Measurements from ENCODE around the gene MYO3A.
"Not testable (repeated sequence)": the region's sequence is repeated elsewhere in the genome, so short reads cannot be mapped to it uniquely, and the experiment has no call there.

MYO3A gene

GRCh38 chr10:25982107-25982506 lies 48.1 kb downstream of the MYO3A start:
- DNase-seq (ENCODE audit: low read depth in 2 of 2, low spot score in 1 of 2), result no peak

DNA sequence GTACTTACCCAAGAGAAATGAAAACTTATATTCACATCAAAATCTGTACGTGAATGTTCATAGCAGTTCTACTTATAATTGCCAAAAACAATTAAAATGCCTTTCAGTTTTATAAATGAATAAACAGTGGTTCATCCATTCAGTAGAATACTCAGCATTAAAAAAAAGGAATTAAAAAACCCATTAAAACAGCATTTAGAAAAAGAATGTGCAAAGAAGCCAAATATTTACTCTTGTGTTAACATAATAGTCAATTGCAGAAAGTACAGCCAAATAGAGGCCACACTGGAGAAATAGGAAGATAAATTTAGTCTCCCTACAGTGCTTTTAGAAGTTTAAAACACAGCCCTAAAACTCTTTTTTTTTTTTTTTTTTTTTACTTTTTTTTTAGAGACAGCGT lies 54.6 kb downstream of the MYO3A start:
- DNase-seq (ENCODE audit: low read depth in 2 of 2, low spot score in 1 of 2), result no peak

- no peak for DNase-seq (ENCODE audit: low read depth in 2 of 2, low spot score in 1 of 2)
These were observed 55.9 kb downstream of the MYO3A start for GRCh38 chr10:25989951-25990350.

DNA sequence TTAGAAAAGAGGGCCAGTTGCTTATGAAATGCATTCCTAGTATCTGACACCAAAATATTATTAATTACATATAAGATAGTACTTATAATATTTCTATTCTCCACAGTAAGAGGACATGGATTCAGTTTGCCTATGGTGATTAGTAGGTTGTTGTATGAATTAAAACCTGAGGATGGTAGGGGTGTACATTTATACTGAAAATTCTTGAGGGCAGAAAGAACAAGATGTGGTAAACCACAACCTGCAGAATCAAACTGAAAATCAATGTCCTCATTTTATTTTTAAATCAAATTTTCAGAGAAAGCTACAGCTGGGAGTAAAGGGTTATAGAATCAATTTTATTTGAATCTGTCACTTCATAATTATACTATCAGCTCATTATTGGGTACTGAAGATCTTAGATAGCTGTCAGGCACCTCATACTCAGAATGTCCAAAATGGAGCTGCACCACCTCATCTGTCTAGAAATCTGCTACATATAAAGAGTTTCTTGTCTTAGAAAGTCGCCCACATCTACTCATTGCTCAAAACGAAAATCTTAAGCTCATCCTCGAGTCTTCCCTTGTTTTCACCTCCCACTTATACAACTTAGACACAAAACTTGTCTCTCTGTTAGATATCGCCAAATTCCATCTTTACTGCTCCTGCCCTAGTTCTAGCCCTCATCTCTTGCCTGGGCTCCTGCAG lies 65.4 kb downstream of the MYO3A start:
- DNase-seq (ENCODE audit: low read depth in 2 of 2, low spot score in 1 of 2), result no peak

DNA sequence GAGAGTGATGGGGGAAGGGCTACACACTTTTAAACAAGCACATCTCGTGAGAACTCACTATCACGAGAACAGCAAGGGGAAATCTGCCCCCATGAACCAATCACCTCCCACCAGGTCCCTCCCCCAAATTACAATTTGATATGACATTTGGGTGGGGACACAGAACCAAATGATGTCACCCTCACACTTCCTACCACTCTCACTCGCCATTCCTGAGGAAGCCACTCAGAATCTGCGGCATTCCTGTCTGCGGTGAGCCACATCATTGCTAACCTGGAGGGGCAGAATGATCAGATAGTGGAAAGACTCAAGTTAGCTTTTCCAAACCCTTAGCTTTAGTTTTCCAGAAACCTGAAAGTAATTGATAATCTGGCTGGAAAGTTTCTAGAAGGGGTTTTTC lies 66.9 kb downstream of the MYO3A start:
- no peak for DNase-seq (ENCODE audit: low read depth in 2 of 2, low spot score in 1 of 2)

DNA sequence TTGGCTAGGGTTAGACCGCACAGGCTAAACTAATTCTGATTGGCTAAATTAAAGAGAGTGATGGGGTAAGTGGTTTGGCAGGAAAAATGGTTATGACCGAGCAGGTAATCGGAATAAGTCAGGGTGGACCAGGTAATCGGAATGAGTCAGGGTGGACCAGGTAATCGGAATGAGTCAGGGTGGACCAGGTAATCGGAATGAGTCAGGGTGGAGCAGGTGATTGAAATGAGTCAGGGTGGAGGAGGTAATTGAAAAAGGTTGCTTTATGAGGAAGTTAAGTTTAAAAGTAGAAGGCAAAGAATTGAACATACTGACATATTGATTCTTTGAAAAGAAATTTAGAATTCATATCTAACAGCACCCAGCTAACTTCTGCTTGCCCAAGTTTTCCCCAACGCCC lies 68.4 kb downstream of the MYO3A start:
- not testable (repeated sequence) for DNase-seq (ENCODE audit: low read depth in 2 of 2, low spot score in 1 of 2)

- no peak for DNase-seq (ENCODE audit: low read depth in 2 of 2, low spot score in 1 of 2)
These were observed 81.1 kb downstream of the MYO3A start for GRCh38 chr10:26015092-26015491.

GRCh38 chr10:26022831-26023230 lies 88.8 kb downstream of the MYO3A start:
- DNase-seq (ENCODE audit: low read depth in 2 of 2, low spot score in 1 of 2), result no peak

DNA sequence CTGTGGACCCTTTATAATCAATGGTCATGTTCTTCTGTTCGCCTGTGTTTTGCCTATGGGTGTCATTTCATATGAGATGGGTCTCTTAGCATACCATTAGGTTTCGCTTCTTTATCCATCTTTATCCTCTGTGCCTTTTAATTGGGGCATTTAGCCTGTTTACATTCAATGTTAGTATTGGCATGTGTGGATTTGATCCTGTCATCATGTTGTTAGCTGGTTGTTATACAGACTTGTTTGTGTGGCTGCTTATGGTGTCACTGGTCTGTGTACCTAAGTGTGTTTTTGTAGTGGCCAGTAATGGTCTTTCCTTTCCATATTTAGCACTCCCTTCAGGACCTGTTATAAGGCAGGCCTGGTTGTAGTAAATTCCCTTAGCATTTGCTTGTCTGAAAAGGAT lies 90.3 kb downstream of the MYO3A start:
- DNase-seq (ENCODE audit: low read depth in 2 of 2, low spot score in 1 of 2), result no peak

- DNase-seq (ENCODE audit: low read depth in 2 of 2, low spot score in 1 of 2), result no peak
These were observed 91.5 kb downstream of the MYO3A start for GRCh38 chr10:26025523-26025922.

GRCh38 chr10:26029858-26030257 lies 95.8 kb downstream of the MYO3A start:
- DNase-seq (ENCODE audit: low read depth in 2 of 2, low spot score in 1 of 2), result no peak

DNA sequence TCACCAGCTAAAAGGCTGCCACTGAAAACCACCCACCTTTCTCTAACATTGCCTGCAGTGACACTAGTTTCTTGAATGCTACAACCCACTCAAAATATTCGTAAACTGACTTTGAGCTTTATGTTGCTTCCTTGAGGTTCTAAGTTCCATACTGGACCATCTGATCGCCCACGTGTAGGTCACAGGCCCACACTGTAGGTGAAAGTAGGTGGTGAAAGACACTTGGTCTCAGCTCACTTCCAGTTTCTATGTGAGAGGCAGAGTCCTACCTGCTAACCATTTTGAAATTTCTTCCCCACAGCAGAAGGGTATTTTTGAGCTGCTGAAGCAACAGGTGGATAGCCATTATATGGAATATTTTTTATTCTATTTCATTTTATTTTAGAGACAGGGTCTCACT lies 97.3 kb downstream of the MYO3A start:
- DNase-seq (ENCODE audit: low read depth in 2 of 2, low spot score in 1 of 2), result no peak

DNA sequence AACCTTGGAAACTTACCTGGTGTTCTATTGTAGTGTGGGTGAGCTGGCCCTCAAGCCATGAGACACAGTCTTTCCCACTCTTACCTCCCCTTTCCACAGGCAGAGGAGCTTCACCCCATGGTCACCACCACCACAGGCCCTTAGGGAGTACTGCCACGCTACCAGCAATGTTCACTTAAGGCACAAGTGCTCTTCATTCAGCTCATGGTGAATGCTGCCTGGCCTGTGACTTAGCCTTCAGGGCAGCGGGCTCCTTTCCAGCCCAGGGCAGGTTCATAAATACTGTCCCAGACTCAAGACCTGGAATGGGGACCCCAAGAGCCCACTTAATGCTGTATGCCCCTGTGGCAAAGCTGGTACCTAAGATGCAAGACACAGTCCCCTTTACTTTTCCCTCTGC lies 109.4 kb downstream of the MYO3A start:
- no peak for DNase-seq (ENCODE audit: low read depth in 2 of 2, low spot score in 1 of 2)

DNA sequence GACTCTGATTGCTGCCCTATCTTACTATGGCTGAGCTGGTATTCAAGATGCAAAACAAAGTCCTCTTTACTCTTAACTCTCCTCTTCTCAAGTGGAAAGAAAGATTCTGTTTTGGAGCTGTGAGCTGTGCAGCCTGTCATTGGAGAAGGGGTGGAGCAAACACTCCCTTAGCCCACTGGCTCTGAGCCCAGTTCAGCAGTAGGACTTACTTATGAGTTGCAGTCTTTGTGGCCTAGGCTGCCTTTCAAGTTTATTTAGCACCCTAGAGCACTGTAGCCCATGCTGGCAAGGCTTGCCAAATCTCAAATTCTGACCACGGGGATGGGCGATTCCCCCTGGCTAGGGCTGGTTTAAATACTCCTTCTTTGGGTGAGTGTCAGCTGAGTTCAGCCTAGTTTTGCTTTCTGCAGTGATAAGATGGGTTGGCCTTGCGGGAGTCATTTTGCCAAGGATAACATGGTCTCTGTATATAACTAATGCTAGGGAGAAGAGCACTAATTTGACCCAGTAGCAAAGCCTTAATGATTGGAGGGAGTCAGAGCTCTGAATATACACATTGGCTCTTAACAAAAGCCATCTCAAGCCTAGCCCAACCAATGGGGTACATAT lies 110.2 kb downstream of the MYO3A start:
- DNase-seq (ENCODE audit: low read depth in 2 of 2, low spot score in 1 of 2), result no peak

GRCh38 chr10:26046073-26046700 lies 112.2 kb downstream of the MYO3A start:
- DNase-seq (ENCODE audit: low read depth in 2 of 2, low spot score in 1 of 2), result no peak

- DNase-seq (ENCODE audit: low read depth in 2 of 2, low spot score in 1 of 2), result no peak
These were observed 114.7 kb downstream of the MYO3A start for GRCh38 chr10:26048756-26049155.

- no peak for DNase-seq (ENCODE audit: low read depth in 2 of 2, low spot score in 1 of 2)
These were observed 118.3 kb downstream of the MYO3A start for GRCh38 chr10:26052326-26052725.

DNA sequence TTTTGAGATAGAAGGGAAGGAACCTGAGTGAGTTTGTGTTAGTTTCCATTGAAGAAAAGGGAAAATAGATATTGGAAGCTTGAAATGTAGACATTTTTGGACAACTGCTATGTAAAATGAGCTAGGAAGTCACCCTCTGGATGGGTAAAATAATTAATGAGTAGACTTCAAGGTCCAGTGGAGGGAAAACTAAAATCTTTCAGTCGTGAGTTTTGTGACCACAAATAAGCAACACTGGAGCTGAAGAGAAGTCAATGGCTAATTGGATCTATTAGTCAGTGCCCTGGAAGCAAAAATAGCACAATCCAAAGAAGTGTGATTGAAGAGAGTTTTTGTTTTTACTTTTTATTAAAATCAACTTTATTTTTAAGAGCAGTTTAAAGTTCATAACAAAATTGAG lies 123.4 kb downstream of the MYO3A start:
- DNase-seq (ENCODE audit: low read depth in 2 of 2, low spot score in 1 of 2), result no peak

DNA sequence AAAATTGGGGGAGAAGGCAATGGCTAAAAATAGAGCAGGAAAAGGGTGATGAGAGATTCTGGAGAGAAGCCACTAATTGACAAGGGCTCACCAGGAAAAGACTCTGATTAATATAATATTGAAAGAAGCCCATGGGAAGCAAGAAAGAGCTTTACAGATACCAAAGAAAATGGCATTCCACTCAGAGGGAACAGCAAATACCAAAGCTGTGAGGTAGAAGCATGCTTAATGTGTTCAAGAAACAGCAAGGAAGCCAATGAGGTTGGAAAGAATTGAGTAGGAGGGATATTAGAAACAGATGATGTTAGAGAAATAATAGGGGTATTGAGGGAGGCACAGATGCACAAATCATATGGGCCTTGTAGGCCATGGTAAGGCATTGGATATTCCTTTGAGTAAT lies 130.1 kb downstream of the MYO3A start:
- DNase-seq (ENCODE audit: low read depth in 2 of 2, low spot score in 1 of 2), result no peak

GRCh38 chr10:26067680-26068079 lies 133.7 kb downstream of the MYO3A start:
- no peak for DNase-seq (ENCODE audit: low read depth in 2 of 2, low spot score in 1 of 2)

- not testable (repeated sequence) for DNase-seq (ENCODE audit: low read depth in 2 of 2, low spot score in 1 of 2)
These were observed 146.9 kb downstream of the MYO3A start for GRCh38 chr10:26080971-26081370.

GRCh38 chr10:26081459-26081858 lies 147.4 kb downstream of the MYO3A start:
- DNase-seq (ENCODE audit: low read depth in 2 of 2, low spot score in 1 of 2), result no peak

GRCh38 chr10:26085549-26085948 lies 151.5 kb downstream of the MYO3A start:
- DNase-seq (ENCODE audit: low read depth in 2 of 2, low spot score in 1 of 2), result no peak

All from stimulated activated CD8-positive, alpha-beta memory T cell treated with anti-CD3 and anti-CD28 coated beads, Interleukin-4, amount 100 ng/mL, for 1 hour (primary cell).